ENCODE data around the gene XRCC3. TPM values are rescaled to one million over a fixed set of nuclear protein-coding genes. Genes with fewer than 3 reads are reported as not detected.

XRCC3 gene
- total RNA-seq, 1 donor from 2014 or later: 35.2 TPM

- no peak for DNase-seq (ENCODE audit: extremely low spot score, unreplicated experiment)
- H3K4me1 Mint-ChIP-seq (ENCODE audit: unreplicated experiment): no peaks in the 10 kb centered on the region
- no peak for TF ChIP-seq CTCF (conservative IDR thresholded peaks at IDR 0.05)
- H3K27ac Mint-ChIP-seq: no peak overlapping the region
- H3K4me3 Mint-ChIP-seq: no peak overlapping the region
- H3K36me3 Mint-ChIP-seq: no peaks in the 10 kb centered on the region
- H3K9me3 Mint-ChIP-seq: no peaks in the 10 kb centered on the region
- no peaks in the 10 kb centered on the region for H3K27me3 Mint-ChIP-seq
These were observed 30.2 kb upstream of the XRCC3 start for GRCh38 chr14:103745424-103745823.

GRCh38 chr14:103744621-103745395, 29.6 kb upstream of the XRCC3 start:
- H3K27ac Mint-ChIP-seq: no peak overlapping the region

GRCh38 chr14:103743691-103744090, 28.4 kb upstream of the XRCC3 start:
- Mint-ChIP-seq H3K36me3 (peaks cover 5% of the 10 kb centered on the region), H3K27me3 (no peaks in the 10 kb centered on the region), H3K4me1 (ENCODE audit: unreplicated experiment) (no peaks in the 10 kb centered on the region), H3K4me3 (no peak overlapping the region), H3K9me3 (no peaks in the 10 kb centered on the region), H3K27ac (no peak overlapping the region)
- DNase-seq (ENCODE audit: extremely low spot score, unreplicated experiment): no peak
- TF ChIP-seq CTCF (conservative IDR thresholded peaks at IDR 0.05): no peak

More at GRCh38 chr14:103744621-103745395, 29.6 kb upstream of the XRCC3 start:
- H3K4me3 Mint-ChIP-seq: no peak overlapping the region
- DNase-seq (ENCODE audit: extremely low spot score, unreplicated experiment): no peak
- no peaks in the 10 kb centered on the region for H3K27me3 Mint-ChIP-seq
- H3K4me1 Mint-ChIP-seq (ENCODE audit: unreplicated experiment): no peaks in the 10 kb centered on the region
- no peaks in the 10 kb centered on the region for H3K9me3 Mint-ChIP-seq
- H3K36me3 Mint-ChIP-seq: peaks cover under 1% of the 10 kb centered on the region
- TF ChIP-seq CTCF (conservative IDR thresholded peaks at IDR 0.05): no peak

- H3K27ac Mint-ChIP-seq: no peak overlapping the region
- H3K27me3 Mint-ChIP-seq: no peaks in the 10 kb centered on the region
- no peak overlapping the region for H3K4me3 Mint-ChIP-seq
- TF ChIP-seq CTCF (conservative IDR thresholded peaks at IDR 0.05): no peak
- no peak for DNase-seq (ENCODE audit: extremely low spot score, unreplicated experiment)
- no peaks in the 10 kb centered on the region for H3K9me3 Mint-ChIP-seq
- peaks cover 10% of the 10 kb centered on the region for H3K36me3 Mint-ChIP-seq
- no peaks in the 10 kb centered on the region for H3K4me1 Mint-ChIP-seq (ENCODE audit: unreplicated experiment)
These were observed 27.4 kb upstream of the XRCC3 start for GRCh38 chr14:103742499-103743255.

- Mint-ChIP-seq H3K4me3 (no peak overlapping the region), H3K4me1 (ENCODE audit: unreplicated experiment) (peaks cover 3% of the 10 kb centered on the region), H3K36me3 (peaks cover 13% of the 10 kb centered on the region), H3K27me3 (no peaks in the 10 kb centered on the region), H3K27ac (no peak overlapping the region), H3K9me3 (no peaks in the 10 kb centered on the region)
- no peak for DNase-seq (ENCODE audit: extremely low spot score, unreplicated experiment)
- TF ChIP-seq CTCF (conservative IDR thresholded peaks at IDR 0.05): no peak
These were observed 26.6 kb upstream of the XRCC3 start for GRCh38 chr14:103741876-103742275.
